Cerebellar cortex (tissue), 1 donor: Measurements from ENCODE around the gene PAM16.
"Not testable (repeated sequence)": the region's sequence is repeated elsewhere in the genome, so short reads cannot be mapped to it uniquely, and the experiment has no call there.

Source experiments
- DNase-seq: peaks from one replicate; pipeline ENCODE4 v3.0.0-alpha.2; 2015; ENCODE audit warnings: low spot score

PAM16 gene

DNA sequence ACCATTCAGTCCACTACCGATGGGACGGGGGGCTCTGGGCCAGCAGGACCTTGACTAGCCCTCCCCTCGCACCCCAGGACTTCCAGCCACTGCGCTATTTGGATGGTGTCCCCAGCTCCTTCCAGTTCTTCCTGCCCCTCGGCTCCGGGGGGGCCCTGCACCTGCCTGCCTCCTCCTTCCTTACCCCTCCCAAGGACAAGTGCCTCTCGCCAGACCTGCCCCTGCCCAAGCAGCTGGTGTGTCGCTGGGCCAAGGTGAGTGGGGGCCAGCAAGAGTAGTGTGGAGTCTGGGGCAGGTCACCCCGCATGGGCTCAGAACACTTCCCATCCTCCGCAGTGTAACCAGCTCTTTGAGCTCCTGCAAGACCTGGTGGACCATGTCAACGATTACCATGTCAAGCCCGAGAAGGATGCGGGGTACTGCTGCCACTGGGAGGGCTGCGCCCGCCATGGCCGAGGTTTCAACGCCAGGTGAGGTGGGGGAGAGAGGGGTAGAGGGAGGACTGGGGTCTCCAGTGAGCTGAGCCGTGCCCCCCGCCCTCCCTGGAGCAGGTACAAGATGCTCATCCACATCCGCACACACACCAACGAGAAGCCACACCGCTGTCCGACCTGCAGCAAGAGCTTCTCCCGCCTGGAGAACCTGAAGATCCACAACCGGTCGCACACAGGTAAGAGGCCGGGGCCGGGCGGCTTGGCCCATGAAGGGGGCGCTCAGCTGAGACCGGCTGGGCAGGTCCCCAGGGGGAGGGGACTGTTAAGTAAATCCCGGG lies 16.2 kb downstream of the PAM16 start:
- no peak for DNase-seq

DNA sequence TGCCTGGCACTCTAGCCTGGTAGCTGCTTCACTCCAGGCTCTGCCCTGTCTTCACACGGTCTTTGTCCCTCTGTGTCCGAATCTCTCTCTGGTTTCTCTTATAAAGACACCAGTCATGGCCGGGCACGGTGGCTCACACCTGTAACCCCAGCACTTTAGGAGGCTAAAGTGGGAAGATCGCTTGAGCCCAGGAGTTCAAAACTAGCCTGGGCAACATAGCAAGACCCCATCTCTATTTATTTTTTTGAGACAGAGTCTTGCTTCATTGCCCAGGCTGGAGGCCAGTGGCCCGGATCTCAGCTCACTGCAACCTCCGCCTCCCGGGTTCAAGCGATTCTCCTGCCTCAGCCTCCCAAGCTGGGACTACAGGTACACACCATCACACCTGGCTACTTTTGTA lies 17.4 kb downstream of the PAM16 start:
- DNase-seq, result not testable (repeated sequence)

GRCh38 chr16:4333308-4333638 lies 17.8 kb downstream of the PAM16 start:
- no peak for DNase-seq

DNA sequence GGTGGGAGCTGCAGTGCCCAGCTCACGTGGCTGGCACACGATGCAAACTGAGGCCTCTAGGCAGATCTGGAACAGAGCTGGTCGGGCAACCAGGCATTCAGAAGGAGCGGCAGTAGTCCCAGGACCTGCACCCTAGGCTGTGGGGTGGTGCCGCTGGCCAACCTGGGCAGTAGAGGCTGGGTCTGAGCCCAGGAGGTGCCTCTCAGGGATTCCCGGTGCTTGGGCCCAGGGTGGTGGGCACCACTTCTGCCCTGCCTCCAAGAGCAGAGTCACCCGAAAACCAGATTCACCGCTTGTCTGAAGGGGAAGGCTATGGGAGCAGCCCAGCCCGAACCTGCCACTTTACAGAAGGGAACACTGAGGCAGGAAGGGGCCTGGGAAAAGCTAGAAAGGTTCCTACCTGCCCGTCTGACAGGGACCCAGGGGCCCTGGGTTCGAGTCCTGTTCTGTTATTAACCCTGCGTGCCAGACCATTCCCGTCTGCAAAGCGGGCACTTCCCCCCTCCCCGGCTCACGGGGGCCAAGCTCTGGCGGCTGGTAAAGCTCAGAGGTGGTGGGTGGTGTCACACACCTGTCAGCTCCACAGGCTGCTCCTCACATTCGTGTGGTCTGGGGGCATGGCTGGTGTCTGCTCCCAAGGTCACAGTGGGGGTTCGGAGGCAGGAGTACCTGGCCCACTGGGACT lies 18.4 kb downstream of the PAM16 start:
- DNase-seq, result no peak

- DNase-seq, result no peak
Measured at GRCh38 chr16:4332083-4332482, 19.0 kb downstream of the PAM16 start.

DNA sequence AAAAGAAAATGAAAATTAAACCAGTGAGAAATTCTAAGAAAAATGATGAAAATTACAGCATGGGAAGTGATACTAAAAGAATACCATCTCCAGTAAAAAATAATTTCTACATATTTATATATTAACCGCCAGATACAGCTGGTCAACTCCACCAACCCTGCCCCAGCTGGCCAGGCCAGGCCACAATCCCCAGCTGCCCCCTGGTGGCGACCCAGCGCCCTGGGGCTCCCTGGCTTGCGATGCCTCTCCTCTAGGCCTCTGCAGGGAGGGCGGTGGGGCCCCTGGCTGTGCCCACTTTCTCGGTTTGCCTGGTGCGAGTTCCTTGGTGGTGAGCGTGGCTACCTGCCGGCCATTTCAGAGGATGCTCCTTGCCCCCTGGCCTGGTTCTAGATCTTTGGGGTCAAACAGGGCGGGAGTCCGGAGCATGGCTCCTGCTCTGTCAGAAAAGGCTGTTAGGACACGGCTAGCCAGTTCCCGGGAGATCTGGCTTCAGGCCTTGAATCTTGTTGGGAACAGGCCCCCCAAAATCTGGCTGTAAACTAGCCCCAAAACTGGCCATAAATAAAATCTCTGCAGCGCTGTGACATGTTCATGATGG lies 20.7 kb downstream of the PAM16 start:
- peak; percentile 62 for DNase-seq

DNA sequence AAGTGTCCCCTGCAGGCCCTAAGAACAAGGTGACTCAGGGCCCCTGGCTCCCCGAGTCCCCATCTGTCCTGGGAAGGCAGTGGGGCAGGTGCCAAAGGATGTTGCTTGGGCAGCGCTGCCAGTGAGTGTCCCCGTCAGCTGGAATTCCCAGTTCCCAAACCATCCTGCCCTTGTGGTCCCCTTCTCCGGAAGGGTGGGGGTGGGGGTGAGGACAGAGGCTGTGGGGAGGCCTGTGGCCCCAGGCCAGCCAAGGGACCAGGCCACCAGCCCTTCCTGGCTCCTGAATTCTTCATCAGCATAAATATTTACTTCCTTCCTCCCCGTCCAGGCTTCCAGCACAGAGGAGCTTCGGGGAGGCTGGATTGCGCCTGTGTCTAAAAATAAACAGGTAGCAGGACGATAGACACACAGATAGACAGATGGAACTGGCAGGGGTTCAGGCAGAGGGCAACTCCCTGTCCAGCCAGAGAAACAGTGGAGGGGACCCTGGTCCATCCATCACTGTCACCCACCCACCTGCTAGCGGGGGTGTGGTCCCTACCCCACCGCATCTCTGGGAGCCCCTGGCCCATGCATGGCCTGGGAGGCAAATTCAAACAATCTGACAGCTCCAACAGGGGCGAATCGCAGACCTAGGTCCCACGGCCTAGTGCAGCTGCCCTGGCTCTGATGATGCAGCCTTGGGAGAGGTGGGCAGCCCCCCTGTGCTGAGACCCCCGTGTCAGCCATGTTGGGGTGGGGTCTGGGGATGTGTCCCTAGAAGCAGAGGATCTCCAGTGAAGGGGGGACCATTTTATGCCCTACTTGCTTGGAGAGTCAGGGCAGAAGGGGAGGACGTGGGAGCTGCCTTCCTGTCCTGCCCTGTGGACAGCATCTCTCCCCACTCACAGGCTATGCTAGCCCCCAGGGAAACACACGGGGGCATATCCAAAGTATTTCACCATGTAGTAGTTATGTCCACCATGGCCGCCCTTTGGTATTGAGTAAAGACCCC lies 22.0 kb downstream of the PAM16 start:
- peak; percentile 48 for DNase-seq

- peak; percentile 87 for DNase-seq
Measured at GRCh38 chr16:4328046-4328781, 22.9 kb downstream of the PAM16 start.

- DNase-seq, result no peak
Measured at GRCh38 chr16:4327386-4328045, 23.6 kb downstream of the PAM16 start.

GRCh38 chr16:4325253-4325758 lies 25.8 kb downstream of the PAM16 start:
- no peak for DNase-seq

DNA sequence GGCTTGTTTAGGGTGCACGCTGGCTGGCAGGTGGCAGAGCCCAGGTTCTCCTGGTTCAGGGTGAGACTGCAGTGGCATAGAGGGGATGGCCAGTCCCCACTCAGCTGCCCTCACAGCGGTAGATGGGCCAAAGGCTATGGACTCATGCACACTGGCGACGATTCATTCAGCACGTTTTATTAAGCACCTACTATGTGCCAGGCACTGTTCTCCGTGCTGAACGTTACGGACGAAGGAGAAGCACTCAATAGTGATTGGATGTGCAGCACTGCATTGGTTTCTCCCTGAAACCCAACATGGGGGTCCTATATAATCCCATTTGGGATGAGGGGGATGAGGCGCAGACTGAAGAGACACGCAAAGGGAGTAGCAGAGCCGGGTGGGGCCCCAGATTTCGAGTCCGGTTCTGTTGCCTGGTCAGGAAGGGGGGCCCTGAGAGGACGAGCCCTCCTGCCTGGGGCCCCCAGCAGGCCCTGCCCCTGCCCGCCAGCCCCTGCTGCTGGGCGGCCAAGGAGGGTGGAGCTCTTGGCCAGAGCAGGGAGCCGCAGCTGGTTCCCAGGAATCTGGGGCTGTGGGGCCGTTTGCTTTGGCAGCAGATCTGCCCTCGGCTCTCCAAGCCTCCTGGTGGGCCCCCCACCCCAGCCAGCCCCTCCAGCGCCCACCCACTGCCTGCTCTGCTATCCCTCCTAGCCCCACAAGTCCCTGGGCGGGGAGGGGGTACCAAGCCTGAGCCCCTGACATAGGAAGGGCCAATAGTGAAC lies 26.4 kb downstream of the PAM16 start:
- DNase-seq, result no peak

DNA sequence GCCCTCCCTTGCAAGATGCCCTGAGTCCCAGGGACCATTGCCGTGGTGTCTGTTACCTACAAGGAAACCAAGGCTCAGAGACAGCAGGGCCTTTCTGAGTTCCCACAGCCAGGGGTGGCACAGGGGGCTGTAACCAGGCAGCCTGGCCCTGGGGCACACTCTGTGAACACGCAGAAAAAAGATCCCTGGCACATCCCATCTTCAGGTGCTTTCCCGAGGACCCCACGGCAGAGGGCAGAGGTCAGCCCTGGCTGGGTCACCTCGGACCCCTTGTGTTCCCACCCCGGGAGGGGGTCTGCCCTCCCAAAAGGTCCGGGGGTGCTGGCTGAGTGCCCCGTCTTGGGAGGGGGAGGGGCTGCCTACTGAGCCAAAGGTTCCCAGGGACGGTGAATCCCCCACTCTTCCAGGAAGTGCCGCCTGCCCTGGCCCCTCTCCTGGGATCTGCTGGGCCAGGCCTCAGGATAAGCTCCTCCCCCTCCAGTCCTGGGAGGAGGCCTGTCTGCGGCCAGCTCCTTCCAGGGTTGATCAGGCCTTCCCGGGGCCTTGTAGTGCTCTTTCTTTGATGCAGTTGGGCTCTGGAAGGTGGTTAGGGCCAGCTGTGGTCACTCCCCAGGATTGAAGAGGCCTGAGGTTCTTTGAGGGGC lies 27.2 kb downstream of the PAM16 start:
- DNase-seq, result peak; percentile 76

DNA sequence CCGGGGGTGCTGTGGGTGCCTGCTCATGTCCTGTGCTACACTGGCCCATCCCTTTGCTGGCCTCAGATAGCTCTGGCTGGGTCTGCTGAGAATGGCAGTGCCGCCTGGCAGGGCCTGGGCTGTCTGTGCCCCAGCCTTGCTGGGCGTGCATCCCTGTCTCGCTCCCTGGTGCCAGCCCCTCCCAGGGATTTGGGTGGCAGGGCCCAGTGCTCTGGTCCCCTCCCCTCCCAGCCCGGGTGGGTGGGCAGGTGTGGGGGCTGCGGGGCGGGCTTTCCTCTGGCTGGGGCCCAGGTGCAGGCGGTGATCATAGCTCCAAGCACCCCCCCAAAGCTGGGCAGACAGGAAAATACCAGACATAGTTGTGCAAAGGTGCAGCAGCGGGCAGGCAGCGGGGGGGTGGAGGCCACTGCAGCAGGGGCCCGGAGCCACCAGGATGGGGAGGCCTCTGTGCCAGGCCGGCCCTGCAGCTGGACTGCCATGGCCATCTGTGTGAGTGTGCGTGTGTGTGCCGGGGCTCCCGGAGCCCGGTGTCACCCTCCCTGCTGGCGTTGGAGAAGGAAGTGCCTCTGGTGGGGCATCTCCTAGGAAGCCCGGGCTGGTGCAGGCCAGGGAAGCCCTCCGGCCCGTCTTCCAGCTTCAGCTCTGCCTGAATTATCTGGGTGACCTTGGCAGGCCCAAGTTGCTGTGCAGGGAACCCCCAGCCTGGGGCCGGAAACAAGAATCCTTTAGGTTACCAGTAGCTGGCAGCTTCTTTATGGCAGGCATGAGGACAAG lies 27.9 kb downstream of the PAM16 start:
- DNase-seq, result peak; percentile 64

GRCh38 chr16:4322121-4323052 lies 28.7 kb downstream of the PAM16 start:
- DNase-seq, result no peak

- no peak for DNase-seq
Measured at GRCh38 chr16:4321286-4322120, 29.6 kb downstream of the PAM16 start.

DNA sequence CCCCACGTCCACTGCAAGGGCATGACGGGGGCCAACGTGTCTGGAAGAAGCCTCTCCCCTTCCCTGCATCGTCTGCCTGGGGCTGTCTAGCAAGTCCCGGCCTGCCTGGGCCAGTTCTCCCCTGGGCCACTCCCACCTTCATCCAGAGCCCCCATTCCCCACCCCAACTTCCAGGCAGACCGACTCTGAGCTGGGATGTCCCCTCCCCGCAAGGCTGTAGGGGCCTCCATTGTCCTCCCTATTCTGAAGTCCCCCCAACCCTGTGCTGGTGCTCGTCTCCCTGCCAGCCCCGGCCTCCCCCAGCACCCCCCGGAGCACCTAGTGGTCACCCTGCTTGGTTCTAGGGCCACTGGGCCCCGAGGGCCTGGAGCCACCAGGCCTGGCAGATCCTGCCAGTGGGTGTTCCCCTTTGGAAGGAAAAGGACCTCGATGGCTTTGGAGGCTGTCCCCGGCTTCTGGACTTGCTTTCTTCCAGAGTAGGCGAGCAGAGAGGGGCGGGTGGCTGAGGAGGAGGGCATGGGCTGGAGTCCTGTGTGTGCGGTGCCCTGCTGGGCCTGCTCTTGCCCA lies 30.5 kb downstream of the PAM16 start:
- no peak for DNase-seq
